ENCODE results near the gene PCDHB10.

- TF ChIP-seq KDM1A (IDR thresholded peaks at IDR 0.05; ENCODE audit: low read depth), result no peak
- TF ChIP-seq CTCF (IDR thresholded peaks at IDR 0.05), result no peak
- no peak for TF ChIP-seq EP300 (IDR thresholded peaks at IDR 0.05)
- no peak for TF ChIP-seq SMC3 (IDR thresholded peaks at IDR 0.05)
- no peak for TF ChIP-seq RCOR1 (IDR thresholded peaks at IDR 0.05; ENCODE audit: low read depth, low read length)
- TF ChIP-seq MAX (IDR thresholded peaks at IDR 0.05), result no peak
- no peak for TF ChIP-seq ZSCAN20 (CRISPR knock-in tag; IDR thresholded peaks at IDR 0.05)
- TF ChIP-seq HOXB13 (CRISPR knock-in tag; IDR thresholded peaks at IDR 0.05; ENCODE audit: low read depth), result no peak
- TF ChIP-seq EHF (CRISPR knock-in tag; IDR thresholded peaks at IDR 0.05), result no peak
- no peak for TF ChIP-seq USF2 (IDR thresholded peaks at IDR 0.05)
- TF ChIP-seq CHD2 (IDR thresholded peaks at IDR 0.05; ENCODE audit: low read length, partially characterized antibody), result no peak
- no peak for TF ChIP-seq POLR2A (IDR thresholded peaks at IDR 0.05; ENCODE audit: low read length)
Observed at GRCh38 chr5:141236516-141237313, 44.6 kb downstream of the PCDHB10 start.
